Progenitor cell of endocrine pancreas (in vitro differentiated cells): Measurements from ENCODE around the gene SLC25A18. TPM values are rescaled to one million over a fixed set of nuclear protein-coding genes. Genes with fewer than 3 reads are reported as not detected.
A peak's percentile ranks its signal among the peaks of the same experiment; 100 is the strongest.
"Not testable (repeated sequence)": the region's sequence is repeated elsewhere in the genome, so short reads cannot be mapped to it uniquely, and the experiment has no call there.

Experiments
- DNase-seq: peaks from one replicate; pipeline ENCODE4 v3.0.0; 2021; ENCODE audit warnings: low spot score; ENCODE audit not compliant: unreplicated experiment
- H3K27ac Mint-ChIP-seq: 2 replicates; pipeline ENCODE4 v1.8.0; 2021; ENCODE audit warnings: mild to moderate bottlenecking, moderate library complexity, mixed read lengths
- H3K27me3 Mint-ChIP-seq: 2 replicates; pipeline ENCODE4 v1.8.0; 2021; ENCODE audit warnings: mixed read lengths
- H3K36me3 Mint-ChIP-seq: 2 replicates; pipeline ENCODE4 v1.8.0; 2022; ENCODE audit warnings: mixed read lengths; ENCODE audit not compliant: insufficient read depth
- H3K4me1 Mint-ChIP-seq: 2 replicates; pipeline ENCODE4 v1.8.0; 2021; ENCODE audit warnings: low read depth, mixed read lengths
- H3K4me3 Mint-ChIP-seq: 2 replicates; pipeline ENCODE4 v1.8.0; 2021; ENCODE audit warnings: low read depth, mild to moderate bottlenecking, moderate library complexity, mixed read lengths
- H3K9me3 Mint-ChIP-seq: 2 replicates; pipeline ENCODE4 v1.8.0; 2021; ENCODE audit warnings: low read depth, mixed read lengths
- CTCF ChIP-seq: fragments of 200-600 bp; sonication (generic); IDR thresholded peaks from one replicate; pipeline ENCODE4 v1.5.0; 2021; ENCODE audit warnings: antibody characterized with exemption, mild to moderate bottlenecking; ENCODE audit not compliant: unreplicated experiment
- total RNA-seq: library from RNA; stranded (reverse); gene quantifications from 2 replicates; pipeline ENCODE4 v1.2.1, GENCODE V29; 2021

The SLC25A18 gene
- total RNA-seq, 1 donor from 2014 or later: 2.3 TPM

- no peak for TF ChIP-seq CTCF
- Mint-ChIP-seq H3K27me3 (no peaks in the 10 kb centered on the region), H3K27ac (no peak overlapping the region), H3K36me3 (no peaks in the 10 kb centered on the region), H3K4me3 (no peak overlapping the region), H3K4me1 (peaks cover 5% of the 10 kb centered on the region), H3K9me3 (no peaks in the 10 kb centered on the region)
- no peak for DNase-seq
Observed at GRCh38 chr22:17631076-17631565, 67.8 kb downstream of the SLC25A18 start.

GRCh38 chr22:17633217-17633997, 70.1 kb downstream of the SLC25A18 start:
- Mint-ChIP-seq H3K27ac (peak overlapping the region; percentile 47), H3K4me1 (peaks cover 10% of the 10 kb centered on the region), H3K36me3 (no peaks in the 10 kb centered on the region), H3K27me3 (no peaks in the 10 kb centered on the region), H3K9me3 (no peaks in the 10 kb centered on the region), H3K4me3 (no peak overlapping the region)
- DNase-seq: no peak
- TF ChIP-seq CTCF: no peak

- H3K4me3 Mint-ChIP-seq: no peak overlapping the region
Observed at GRCh38 chr22:17633998-17634323, 70.7 kb downstream of the SLC25A18 start.

GRCh38 chr22:17634696-17635095, 71.4 kb downstream of the SLC25A18 start:
- no peak overlapping the region for H3K27ac Mint-ChIP-seq
- no peaks in the 10 kb centered on the region for H3K27me3 Mint-ChIP-seq
- DNase-seq: no peak
- no peaks in the 10 kb centered on the region for H3K9me3 Mint-ChIP-seq
- H3K4me1 Mint-ChIP-seq: peaks cover 10% of the 10 kb centered on the region
- no peak for TF ChIP-seq CTCF
- H3K36me3 Mint-ChIP-seq: no peaks in the 10 kb centered on the region
- no peak overlapping the region for H3K4me3 Mint-ChIP-seq

More at GRCh38 chr22:17633998-17634323, 70.7 kb downstream of the SLC25A18 start:
- no peaks in the 10 kb centered on the region for H3K9me3 Mint-ChIP-seq
- no peak for TF ChIP-seq CTCF
- DNase-seq: no peak
- no peak overlapping the region for H3K27ac Mint-ChIP-seq
- H3K36me3 Mint-ChIP-seq: no peaks in the 10 kb centered on the region
- H3K4me1 Mint-ChIP-seq: peaks cover 8% of the 10 kb centered on the region
- no peaks in the 10 kb centered on the region for H3K27me3 Mint-ChIP-seq

- H3K4me1 Mint-ChIP-seq, H3K4me3 Mint-ChIP-seq, H3K27ac Mint-ChIP-seq, DNase-seq, H3K9me3 Mint-ChIP-seq, H3K27me3 Mint-ChIP-seq, H3K36me3 Mint-ChIP-seq: not testable (repeated sequence)
Observed at GRCh38 chr22:17636850-17637249, 73.6 kb downstream of the SLC25A18 start.
